SK-N-SH (cell line): ENCODE measurements around the gene AGAP1.

Experiments used
- CTCF ChIP-seq: fragments of 200-600 bp; sonication (generic); IDR thresholded peaks from 2 replicates; pipeline ENCODE4 v1.6.1; 2017; ENCODE audit warnings: antibody characterized with exemption, mild to moderate bottlenecking, moderate library complexity
- EZH2phosphoT487 ChIP-seq: fragments of 200-600 bp; sonication (generic); IDR thresholded peaks from 2 replicates; pipeline ENCODE4 v1.6.1; 2017; ENCODE audit warnings: low read depth, mixed run types, mild to moderate bottlenecking, antibody characterized with exemption, moderate library complexity, borderline replicate concordance
- FOXJ3 ChIP-seq: sonication (generic); formaldehyde crosslinking; IDR thresholded peaks from 2 replicates; pipeline ENCODE4 v1.5.1; 2020; ENCODE audit warnings: mild to moderate bottlenecking, missing genetic modification reagents
- SMC3 ChIP-seq: IDR thresholded peaks from 2 replicates; pipeline ENCODE4 v1.6.1; 2012; ENCODE audit warnings: low read depth, low read length, improper control_type of control experiment
- TF ChIP-seq, protein P1 (sequence below): IDR thresholded peaks from 2 replicates; pipeline ENCODE4 v1.4.0; 2012; ENCODE audit warnings: low read depth, borderline replicate concordance

GRCh38 chr2:236137066-236137465 lies 643.2 kb downstream of the AGAP1 start:
- no peak for TF ChIP-seq CTCF
- TF ChIP-seq EZH2phosphoT487: no peak
- TF ChIP-seq FOXJ3: no peak
- TF ChIP-seq, protein P1, sequence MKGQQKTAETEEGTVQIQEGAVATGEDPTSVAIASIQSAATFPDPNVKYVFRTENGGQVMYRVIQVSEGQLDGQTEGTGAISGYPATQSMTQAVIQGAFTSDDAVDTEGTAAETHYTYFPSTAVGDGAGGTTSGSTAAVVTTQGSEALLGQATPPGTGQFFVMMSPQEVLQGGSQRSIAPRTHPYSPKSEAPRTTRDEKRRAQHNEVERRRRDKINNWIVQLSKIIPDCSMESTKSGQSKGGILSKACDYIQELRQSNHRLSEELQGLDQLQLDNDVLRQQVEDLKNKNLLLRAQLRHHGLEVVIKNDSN: no peak
- no peak for TF ChIP-seq SMC3
